CD4-positive, alpha-beta T cell (primary cell): ENCODE data around the gene SNAPC4. TPM values are rescaled to one million over a fixed set of nuclear protein-coding genes. Genes with fewer than 3 reads are reported as not detected.

Source experiments
- ATAC-seq: fragments of 200-7000 bp; cut with Tn5 transposase; one replicate; pipeline ENCODE4 v1.10.0; 2022; ENCODE audit warnings: mild to moderate bottlenecking; ENCODE audit not compliant: poor library complexity
- CTCF ChIA-PET: fragments of 350-600 bp; sonication (Branson Sonifier 250); formaldehyde crosslinking; loops from one replicate; lab custom pipeline; 2021; ENCODE audit warnings: antibody characterized with exemption, inconsistent platforms; lab: Charles Lee
- POLR2A ChIA-PET: fragments of 350-600 bp; sonication (Branson Sonifier 250); formaldehyde crosslinking; loops from one replicate; lab custom pipeline; 2021; ENCODE audit warnings: antibody characterized with exemption, inconsistent platforms; lab: Charles Lee
- DNase-seq, 14 experiments: peaks; one replicate each; pipeline ENCODE4 v3.0.0-alpha.2; 2013 to 2020; ENCODE audit warnings: mixed read lengths in 2 of 14
- H3K27ac ChIP-seq, 2 donors: one replicate each; pipeline versions ENCODE4 v1.5.1 to v1.7.0; 2013; ENCODE audit warnings: low read length in 2 of 2, low read depth in 1 of 2, mild to moderate bottlenecking in 1 of 2
- H3K27me3 ChIP-seq, 2 experiments: 1 replicate in 1 of 2; 2 replicates in 1 of 2; pipeline versions ENCODE4 v1.6.1 to v1.7.0; 2013; ENCODE audit warnings: low read length in 2 of 2, control low read depth in 1 of 2, mild to moderate bottlenecking in 1 of 2, moderate library complexity in 1 of 2; ENCODE audit not compliant: insufficient read depth in 2 of 2, control insufficient read depth in 1 of 2
- H3K36me3 ChIP-seq: one replicate; pipeline ENCODE4 v1.6.1; 2013; ENCODE audit warnings: low read length, control low read depth; ENCODE audit not compliant: insufficient read depth
- H3K4me1 ChIP-seq: one replicate; pipeline ENCODE4 v1.6.1; 2013; ENCODE audit warnings: low read length, control low read depth; ENCODE audit not compliant: insufficient read depth
- H3K4me3 ChIP-seq: one replicate; pipeline ENCODE4 v1.5.1; 2013; ENCODE audit warnings: mild to moderate bottlenecking, low read length, moderate library complexity
- H3K9me3 ChIP-seq, 2 experiments: 1 replicate in 1 of 2; 2 replicates in 1 of 2; pipeline versions ENCODE4 v1.6.1 to v1.7.0; 2013; ENCODE audit warnings: low read length in 2 of 2, mild to moderate bottlenecking in 2 of 2, control low read depth in 1 of 2, moderate library complexity in 1 of 2; ENCODE audit not compliant: control insufficient read depth in 1 of 2, insufficient read depth in 1 of 2
- H3K27ac Mint-ChIP-seq: one replicate; pipeline ENCODE4 v1.8.0; 2020; ENCODE audit warnings: mixed read lengths
- H3K27me3 Mint-ChIP-seq: one replicate; pipeline ENCODE4 v1.8.0; 2021; ENCODE audit warnings: mixed read lengths
- H3K36me3 Mint-ChIP-seq: one replicate; pipeline ENCODE4 v1.8.0; 2021; ENCODE audit warnings: low read depth, mixed read lengths
- H3K4me1 Mint-ChIP-seq: one replicate; pipeline ENCODE4 v1.8.0; 2021; ENCODE audit warnings: low read depth, mixed read lengths
- H3K4me3 Mint-ChIP-seq: one replicate; pipeline ENCODE4 v1.8.0; 2020; ENCODE audit warnings: mild to moderate bottlenecking, mixed read lengths
- H3K9me3 Mint-ChIP-seq: one replicate; pipeline ENCODE4 v1.8.0; 2020; ENCODE audit warnings: mixed read lengths
- intact Hi-C, 2 experiments: fragments of 100-400 bp; cut with DNase I in 1 of 2; cut with micrococcal nuclease in 1 of 2; formaldehyde crosslinking; loops; one replicate each; pipeline versions ENCODE4 v1.15.1 to v1.9.0; 2023 to 2025; cut with DNase I, micrococcal nuclease
- total RNA-seq, 174 experiments: library from RNA in 2 of 174; stranded (reverse) in 2 of 174; gene quantifications; one replicate each; pipeline ENCODE4 v1.2.3 and lab custom pipeline; 2021 to 2026
- TF ChIP-seq, protein P1 (sequence below): fragments of 200-600 bp; IDR thresholded peaks from one replicate; pipeline ENCODE4 v1.8.0; 2022; ENCODE audit warnings: antibody characterized with exemption, mild to moderate bottlenecking

The SNAPC4 gene
- total RNA-seq, 2 experiments from 2014 or later = 7.7 to 8.0 TPM

- Histone ChIP-seq H3K4me3 (no peak overlapping the region), H3K4me1 (peaks cover 19% of the 10 kb centered on the region), H3K9me3 (peaks cover 0 to 8% of the 10 kb centered on the region in 2 experiments), H3K27ac (peak overlapping the region; percentile 67 to 74), H3K36me3 (peaks cover 8% of the 10 kb centered on the region), H3K27me3 (no peaks in the 10 kb centered on the region)
- ATAC-seq (no peak), DNase-seq (no peak)
- Mint-ChIP-seq H3K4me1 (peaks cover 5% of the 10 kb centered on the region), H3K4me3 (peak overlapping the region; percentile 86), H3K9me3 (no peaks in the 10 kb centered on the region), H3K27me3 (no peaks in the 10 kb centered on the region), H3K36me3 (peaks cover 8% of the 10 kb centered on the region), H3K27ac (peak overlapping the region; percentile 62)
- intact Hi-C loops = loop anchor here in 1 of 2 experiments (2.0 to 5.0 kb wide), 6 partner anchors 76 to 525 kb away; partner anchors contain the start of genes INPP5E, TMEM250 and TRAF2
- CTCF ChIA-PET = interaction anchor here (0.9 to 2.0 kb wide), 3 partner anchors 22 to 366 kb away, joined by 3 to 7 read pairs (median 5); no protein-coding TSS in a partner anchor
- POLR2A ChIA-PET = interaction anchor here (1.2 to 1.7 kb wide), 7 partner anchors 38 to 401 kb away, joined by 3 to 15 read pairs (median 7); partner anchors contain the start of genes SNAPC4 and UBAC1
- TF ChIP-seq, protein P1, sequence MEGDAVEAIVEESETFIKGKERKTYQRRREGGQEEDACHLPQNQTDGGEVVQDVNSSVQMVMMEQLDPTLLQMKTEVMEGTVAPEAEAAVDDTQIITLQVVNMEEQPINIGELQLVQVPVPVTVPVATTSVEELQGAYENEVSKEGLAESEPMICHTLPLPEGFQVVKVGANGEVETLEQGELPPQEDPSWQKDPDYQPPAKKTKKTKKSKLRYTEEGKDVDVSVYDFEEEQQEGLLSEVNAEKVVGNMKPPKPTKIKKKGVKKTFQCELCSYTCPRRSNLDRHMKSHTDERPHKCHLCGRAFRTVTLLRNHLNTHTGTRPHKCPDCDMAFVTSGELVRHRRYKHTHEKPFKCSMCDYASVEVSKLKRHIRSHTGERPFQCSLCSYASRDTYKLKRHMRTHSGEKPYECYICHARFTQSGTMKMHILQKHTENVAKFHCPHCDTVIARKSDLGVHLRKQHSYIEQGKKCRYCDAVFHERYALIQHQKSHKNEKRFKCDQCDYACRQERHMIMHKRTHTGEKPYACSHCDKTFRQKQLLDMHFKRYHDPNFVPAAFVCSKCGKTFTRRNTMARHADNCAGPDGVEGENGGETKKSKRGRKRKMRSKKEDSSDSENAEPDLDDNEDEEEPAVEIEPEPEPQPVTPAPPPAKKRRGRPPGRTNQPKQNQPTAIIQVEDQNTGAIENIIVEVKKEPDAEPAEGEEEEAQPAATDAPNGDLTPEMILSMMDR = no peak
These were observed 37.6 kb downstream of the SNAPC4 start for GRCh38 chr9:136362450-136362784.

- no peak overlapping the region for H3K27ac ChIP-seq
- intact Hi-C loops = loop anchor here in 1 of 2 experiments (2.0 to 5.0 kb wide), 6 partner anchors 77 to 525 kb away; partner anchors contain the start of genes INPP5E, TMEM250 and TRAF2
- H3K27me3 ChIP-seq = no peaks in the 10 kb centered on the region
- Mint-ChIP-seq H3K9me3 (no peaks in the 10 kb centered on the region), H3K4me1 (peaks cover 5% of the 10 kb centered on the region), H3K36me3 (peaks cover 8% of the 10 kb centered on the region), H3K27ac (no peak overlapping the region), H3K27me3 (no peaks in the 10 kb centered on the region), H3K4me3 (no peak overlapping the region)
- ChIA-PET POLR2A (no interaction called here), CTCF (interaction anchor here (2.0 kb wide), 1 partner anchor 366 kb away, joined by 7 read pairs; no protein-coding TSS in a partner anchor)
- DNase-seq = no peak
- peaks cover 19% of the 10 kb centered on the region for H3K4me1 ChIP-seq
- peaks cover 0 to 8% of the 10 kb centered on the region in 2 experiments for H3K9me3 ChIP-seq
- TF ChIP-seq, protein P1 = no peak
- ATAC-seq = no peak
- peaks cover 8% of the 10 kb centered on the region for H3K36me3 ChIP-seq
- H3K4me3 ChIP-seq = no peak overlapping the region
These were observed 38.1 kb downstream of the SNAPC4 start for GRCh38 chr9:136361754-136362449.

DNA sequence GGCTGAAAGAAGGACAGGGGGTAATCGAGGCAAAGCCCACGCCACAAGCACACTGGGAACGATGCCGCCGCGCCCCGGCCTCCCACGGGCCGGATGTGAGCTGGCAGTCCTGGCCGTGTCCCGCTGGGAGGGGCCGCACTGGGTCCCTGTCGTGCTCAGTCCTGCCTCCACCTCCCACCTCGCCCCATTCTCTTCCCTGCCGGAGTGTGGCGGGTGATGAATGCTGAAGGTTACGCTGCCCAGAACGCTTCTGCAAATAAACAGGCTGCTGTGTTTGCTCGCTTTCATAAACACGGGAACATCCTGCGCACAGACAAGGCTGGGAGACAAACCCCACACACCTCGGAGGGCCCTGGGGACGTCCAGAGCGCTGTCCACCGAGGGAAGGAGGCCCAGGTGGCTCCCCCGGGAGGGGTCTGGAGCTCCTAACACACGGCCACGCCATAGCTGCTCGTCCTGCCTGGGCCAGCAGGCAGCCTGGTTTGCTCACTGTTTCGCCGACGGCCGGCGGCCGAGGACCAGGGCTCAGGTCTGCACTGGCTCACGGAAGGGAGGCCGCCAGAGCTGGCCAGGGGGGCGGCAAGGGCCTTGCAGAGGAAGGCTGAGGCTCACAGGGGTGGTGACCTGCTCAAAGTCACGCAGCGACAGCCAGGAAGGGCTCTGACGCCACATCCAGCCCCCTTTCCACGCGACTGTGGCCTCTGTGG lies 38.8 kb downstream of the SNAPC4 start:
- intact Hi-C loops = loop anchor here in 1 of 2 experiments (5.0 kb wide), 2 partner anchors 244 to 526 kb away; partner anchors contain the start of genes TMEM250 and TRAF2
- ChIA-PET POLR2A (no interaction called here), CTCF (no interaction called here)
- H3K4me3 ChIP-seq = no peak overlapping the region
- H3K4me1 ChIP-seq = peaks cover 19% of the 10 kb centered on the region
- H3K36me3 ChIP-seq = peaks cover 8% of the 10 kb centered on the region
- Mint-ChIP-seq H3K9me3 (no peaks in the 10 kb centered on the region), H3K27ac (no peak overlapping the region), H3K4me1 (peaks cover 5% of the 10 kb centered on the region), H3K27me3 (no peaks in the 10 kb centered on the region), H3K4me3 (no peak overlapping the region), H3K36me3 (peaks cover 8% of the 10 kb centered on the region)
- no peaks in the 10 kb centered on the region for H3K27me3 ChIP-seq
- ATAC-seq (no peak), DNase-seq (no peak)
- H3K27ac ChIP-seq = no peak overlapping the region
- peaks cover 0 to 8% of the 10 kb centered on the region in 2 experiments for H3K9me3 ChIP-seq
- TF ChIP-seq, protein P1 = no peak
